Measurements from ENCODE around the gene HIGD1A.

The HIGD1A gene

DNA sequence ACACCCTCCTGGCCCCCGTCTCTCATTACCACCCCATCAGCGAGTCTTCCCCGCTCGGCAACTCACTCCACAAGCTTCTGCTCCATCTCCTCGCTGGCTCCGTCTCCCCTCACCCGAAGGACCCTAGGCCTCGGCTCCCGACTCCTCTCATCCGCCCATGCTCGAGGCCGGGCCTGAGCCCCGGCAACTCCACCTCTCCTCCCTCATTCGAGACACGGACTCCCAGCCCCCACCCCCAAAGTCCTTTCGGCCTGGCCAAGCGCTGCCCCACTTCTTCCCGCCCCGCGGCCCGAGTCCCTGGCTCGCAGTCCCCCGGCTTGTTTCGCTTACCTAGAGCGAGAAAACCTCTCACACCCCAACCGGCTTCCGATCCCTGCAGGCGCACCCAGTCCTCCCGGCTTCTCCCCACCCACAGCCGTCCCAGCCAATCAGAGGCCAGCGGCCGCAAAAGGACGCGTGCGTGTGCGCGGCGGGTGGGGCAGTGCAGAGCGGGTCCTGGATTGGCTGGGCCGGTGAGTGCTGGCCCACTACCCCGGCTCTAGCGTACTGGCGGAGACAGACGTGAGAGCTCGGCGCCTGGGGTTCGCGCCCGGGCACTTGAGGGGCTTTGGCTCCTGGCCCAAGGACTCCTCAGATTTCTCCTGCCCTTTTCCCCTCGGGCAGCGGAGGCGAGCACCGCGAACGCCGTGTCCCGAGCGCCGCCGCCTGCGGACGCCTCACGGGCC lies at the start of gene HIGD1A:
TSS of gene HIGD1A (minus strand) at position 385 of the 725 bp plus-strand sequence. CDS start 10,237 bp downstream, outside the sequence.
- peak; percentile 96 for DNase-seq

DNA sequence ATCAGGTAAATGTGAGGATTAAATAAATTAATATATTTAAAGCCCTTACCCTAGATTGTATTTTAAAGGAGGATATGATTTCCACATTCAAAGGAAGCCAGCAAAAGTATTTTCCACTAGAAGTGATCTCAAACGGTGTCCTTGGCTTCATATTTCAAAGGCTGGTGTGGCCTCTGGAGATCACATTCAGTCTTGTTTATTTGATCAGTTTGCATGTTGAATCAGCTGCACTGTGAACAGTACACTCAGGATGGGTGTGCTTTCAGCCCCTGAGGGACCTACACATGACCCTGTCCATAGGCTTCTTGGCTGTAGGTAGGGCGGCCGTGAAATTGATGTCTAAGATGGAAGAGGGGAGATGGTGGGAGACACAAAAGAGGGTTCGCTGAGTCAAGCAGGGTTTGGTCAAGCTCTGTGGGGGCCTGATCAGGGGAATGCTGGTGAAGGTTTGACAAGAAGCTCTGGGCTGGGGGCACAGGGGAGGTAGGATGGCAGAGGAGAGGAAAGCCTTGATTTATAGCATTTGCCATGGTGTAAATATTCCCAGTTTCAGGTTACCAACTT lies 49.5 kb upstream of the HIGD1A start:
- no peak for DNase-seq

DNA sequence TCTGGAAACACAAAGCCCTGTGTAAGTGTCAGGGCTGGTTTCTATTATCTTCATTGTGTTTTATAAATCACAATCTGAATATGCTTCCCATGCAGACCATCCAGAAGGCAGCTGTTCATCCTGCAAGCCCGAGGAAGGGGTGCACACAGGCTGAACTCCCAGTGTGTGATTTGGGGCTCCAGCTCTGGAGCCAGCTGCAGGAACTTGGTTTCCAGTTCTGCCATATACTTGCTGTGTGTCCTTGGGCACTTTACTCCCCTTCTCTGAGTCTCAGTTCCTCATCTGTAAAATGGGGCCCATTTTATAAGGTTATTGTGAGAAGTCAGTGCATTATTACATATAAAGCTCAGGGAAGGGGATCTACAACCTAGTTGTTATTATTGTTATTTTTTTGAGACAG lies 48.8 kb upstream of the HIGD1A start:
- DNase-seq: no peak

DNA sequence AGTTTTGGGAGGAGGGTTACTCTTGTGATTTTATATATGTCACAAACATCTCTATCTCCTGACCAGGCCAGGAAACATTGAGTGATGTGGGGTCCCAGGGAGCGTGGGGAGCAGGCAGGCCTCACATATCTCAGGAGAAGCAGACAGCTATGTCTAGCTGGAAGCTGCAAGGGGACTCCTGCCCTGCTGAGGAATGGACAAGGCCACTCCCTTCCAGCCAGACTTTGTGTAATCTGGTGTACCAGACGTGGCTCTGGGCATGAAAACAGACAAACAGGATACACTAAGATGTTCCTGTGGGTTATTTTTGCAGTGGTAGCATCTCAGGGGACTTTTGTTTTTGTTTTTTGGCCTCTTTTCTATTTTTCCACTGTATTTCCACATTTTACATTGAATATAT lies 48.2 kb upstream of the HIGD1A start:
- peak; percentile 94 for DNase-seq

DNA sequence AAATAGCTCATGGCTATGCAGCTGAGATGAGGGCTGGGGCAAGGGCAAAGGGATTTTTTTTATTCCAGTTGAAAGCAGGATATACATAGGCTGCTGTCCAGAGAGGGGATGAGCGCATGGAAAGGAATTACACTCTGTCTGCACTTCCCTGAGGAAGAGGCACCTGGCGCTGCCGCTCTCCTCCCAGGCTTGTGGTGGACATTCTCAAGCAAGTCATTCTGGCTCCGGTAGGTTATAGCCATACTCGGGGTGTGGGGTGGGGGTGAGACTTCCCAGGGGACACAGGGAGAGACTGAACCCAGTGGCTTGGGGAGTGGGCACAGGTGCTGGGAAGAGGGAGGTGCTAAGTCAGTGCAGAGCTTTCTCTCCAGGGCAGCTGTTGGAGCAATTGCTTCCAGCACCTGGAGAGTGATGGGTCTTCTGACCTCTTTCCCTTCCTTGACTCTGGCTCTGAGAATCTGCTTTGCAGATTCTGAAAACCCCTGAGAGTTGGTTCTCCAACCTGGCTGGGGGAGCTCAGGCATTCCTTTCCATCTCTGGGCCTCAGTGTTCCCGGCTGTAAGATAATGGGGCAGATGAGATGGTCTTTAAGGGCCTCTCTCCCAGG lies 47.0 kb upstream of the HIGD1A start:
- no peak for DNase-seq

DNA sequence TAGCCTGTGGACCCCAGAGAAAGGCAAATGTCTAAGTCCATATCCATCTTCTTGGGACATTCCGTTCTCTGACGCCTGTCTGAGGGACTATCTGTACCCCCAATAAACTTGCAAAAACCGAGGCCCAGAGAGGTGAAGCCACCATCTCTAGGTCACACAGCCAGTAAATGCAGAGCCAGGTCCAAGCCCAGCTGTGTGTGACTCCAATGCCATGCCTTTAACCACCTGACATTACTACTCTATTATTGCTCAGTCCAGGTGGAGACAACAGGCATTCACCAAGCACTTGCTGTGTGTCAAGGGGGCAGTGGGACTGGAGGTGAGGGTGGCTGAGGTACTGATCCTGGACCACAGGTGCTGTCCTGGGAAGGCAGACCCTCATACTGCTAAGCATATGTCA lies 46.0 kb upstream of the HIGD1A start:
- DNase-seq: no peak

DNA sequence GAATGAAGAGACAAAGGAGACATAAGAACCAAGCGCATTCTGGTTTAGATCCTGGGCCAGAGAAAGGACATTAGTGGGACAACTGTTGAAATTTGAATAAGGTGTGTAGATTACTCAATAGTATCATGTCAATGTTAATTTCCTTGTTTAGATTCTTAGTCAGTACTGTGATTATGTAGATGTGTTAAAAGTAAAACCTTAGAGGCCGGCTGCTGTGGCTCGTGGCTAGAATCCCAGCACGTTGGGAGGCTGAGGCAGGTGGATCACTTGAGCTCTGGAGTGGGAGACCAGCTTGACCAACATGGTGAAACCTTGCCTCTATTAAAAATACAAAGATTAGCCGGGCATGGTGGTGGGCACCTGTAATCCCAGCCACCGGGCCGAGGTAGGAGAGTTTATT lies 44.7 kb upstream of the HIGD1A start:
- DNase-seq: no peak

DNA sequence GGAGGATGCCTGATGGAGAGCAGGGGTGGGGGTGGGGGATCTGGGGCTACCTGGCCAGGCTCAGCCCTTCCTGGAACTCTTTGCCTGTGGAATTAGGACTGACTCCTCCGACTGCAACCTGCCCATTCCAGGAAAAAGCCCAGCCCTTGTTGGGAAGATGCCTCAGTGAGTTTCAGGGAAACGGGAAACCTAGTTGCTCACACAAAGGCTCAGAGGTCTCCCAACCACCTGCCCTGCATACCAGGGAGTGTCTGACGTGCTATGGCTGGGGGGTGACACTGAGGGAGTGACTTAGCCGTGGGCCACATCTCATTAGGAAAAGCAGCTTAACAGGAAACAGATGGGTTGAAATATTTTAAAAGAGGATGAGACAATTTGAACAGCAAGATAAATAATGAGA lies 43.4 kb upstream of the HIGD1A start:
- DNase-seq: no peak

DNA sequence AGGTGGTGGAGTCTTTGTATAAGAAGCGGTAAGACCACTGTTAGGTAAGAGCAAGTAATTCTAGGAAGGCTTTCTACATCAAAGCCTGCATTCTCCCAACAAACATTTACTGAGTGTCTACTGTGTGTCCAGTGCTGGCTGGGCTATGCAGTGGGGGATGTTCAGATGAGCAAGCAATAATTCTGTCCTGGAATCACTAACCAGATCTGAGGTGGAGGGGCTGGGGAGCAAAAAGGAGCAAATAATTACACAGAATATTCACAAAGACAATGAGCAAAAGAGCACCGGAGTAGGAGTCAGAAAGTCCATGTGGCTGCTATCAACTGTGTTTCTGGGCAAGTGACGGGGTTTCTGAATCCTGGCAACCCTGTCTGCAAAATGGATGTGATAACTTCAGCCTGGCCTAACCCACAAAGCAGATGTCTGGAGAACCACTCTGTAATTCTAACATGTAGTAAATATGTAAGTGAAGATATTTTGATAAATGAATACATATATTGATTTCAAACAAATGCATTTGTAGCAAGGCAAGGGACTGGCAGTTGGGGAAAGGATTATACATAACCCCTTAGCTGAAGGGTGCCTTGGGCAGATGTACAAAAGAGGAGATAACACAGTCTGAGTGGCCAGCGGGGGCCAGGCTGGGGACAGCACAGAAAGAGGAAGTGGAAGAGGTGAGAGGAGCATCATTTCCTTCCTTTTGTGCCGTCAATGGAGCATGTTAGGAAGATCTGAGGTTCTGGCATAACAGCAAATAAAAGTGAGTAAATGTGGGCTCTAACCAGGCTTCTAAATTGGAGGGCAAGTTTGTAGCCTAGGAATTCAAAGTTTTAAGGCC lies 42.6 kb upstream of the HIGD1A start:
- DNase-seq: peak; percentile 55

DNA sequence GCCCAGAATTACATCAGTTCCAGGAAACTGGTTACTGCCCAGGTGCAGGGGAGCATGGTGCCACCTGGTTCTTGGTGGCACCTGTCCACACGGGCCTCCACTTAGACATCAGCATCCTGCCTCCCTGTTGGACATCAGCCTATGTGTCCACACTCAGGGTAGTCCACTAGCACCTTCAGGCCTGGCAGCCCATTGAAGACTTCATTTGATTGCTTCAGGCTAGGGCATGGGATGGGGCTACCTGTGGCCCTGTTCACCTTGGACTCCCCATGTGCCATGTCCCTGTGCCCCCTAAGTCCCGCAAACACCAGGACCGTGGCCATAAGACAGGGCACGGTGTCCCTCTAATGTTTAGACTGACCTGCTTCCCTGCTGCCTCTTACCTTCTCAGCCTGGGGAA lies 40.5 kb upstream of the HIGD1A start:
- no peak for DNase-seq

DNA sequence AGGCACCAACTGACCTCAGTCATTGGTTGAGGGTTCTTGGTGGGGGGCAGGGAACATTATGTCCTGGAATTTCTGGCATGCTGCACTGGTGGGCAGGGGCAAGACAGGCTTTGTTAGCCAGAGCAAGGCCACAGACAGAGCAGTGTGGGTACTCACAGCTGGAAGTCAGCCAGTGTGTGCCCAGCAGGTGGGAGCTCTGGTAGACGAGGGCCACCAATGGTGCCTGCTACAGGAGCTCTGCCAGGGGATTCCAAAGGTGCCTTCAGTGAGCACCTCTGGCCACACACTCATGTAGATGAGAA lies 40.1 kb upstream of the HIGD1A start:
- DNase-seq: no peak

DNA sequence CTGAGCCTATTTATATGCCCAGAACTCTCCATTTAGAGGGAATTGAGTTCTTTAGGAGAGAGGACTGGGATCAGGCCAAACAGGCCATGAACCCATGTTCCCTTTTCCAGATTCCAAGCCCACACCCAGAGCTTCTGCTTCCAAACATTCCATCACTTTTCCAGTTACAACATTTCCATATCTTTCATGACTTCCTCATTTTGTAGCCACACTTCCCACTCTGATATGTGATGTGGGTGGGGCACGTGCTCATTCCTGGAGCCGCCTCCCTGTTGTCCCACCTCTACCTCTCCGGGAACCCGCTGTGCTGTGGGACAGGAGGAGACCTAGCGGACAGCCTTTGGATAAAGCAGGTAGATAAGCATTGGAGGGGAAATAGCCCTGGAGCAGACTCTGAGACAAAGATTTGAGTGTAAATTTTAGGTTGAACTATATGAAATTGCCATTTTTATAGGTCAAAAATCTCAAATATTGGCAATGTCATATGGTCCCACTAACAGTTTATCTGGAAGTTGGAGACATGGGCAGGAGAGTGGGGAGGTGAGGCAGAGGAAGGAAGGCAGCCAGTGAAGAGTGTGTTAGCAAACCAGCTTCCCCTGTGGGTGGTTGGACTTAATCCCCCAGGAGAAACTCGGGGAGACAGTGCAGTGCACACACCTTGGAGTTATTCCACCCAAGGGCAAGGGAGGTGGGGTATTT lies 39.6 kb upstream of the HIGD1A start:
- no peak for DNase-seq

DNA sequence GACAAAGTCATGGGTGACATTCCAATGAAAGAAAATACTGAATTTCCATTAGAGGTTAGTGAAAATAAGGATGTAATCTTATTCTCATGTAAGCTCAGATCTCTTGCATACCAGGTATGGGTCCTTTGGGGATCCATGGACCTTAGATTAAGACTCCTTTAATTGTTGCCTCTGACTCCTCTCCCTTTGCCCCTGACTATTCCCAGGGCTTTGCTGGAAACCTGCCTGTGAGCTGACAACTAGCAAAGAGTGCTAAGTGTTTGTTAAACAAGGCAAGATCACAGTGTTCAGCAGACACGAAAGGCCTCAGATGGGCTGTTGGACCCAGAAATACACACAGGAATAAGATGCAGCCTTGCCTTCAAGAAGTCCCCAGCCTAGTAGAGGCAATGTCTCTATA lies 37.0 kb upstream of the HIGD1A start:
- no peak for DNase-seq

DNA sequence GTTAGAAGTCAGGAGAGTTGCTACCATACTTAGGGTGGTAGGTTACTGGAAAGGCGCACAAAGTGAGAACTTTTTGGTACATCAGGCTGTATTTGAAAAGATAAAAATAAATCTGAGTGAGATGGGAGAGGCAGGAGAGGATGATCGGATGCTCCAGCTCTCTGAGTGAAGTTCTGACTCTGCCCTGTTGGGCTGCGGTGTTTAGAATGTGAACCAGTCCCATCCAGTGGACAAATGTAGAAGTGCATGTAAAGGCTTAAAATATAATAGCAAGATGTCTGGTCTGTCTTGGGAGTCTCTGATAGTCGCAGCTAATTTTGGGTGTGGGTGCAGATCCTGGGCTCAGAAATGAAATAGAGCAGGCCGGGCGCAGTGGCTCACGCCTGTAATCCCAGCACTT lies 35.3 kb upstream of the HIGD1A start:
- DNase-seq: peak; percentile 90

DNA sequence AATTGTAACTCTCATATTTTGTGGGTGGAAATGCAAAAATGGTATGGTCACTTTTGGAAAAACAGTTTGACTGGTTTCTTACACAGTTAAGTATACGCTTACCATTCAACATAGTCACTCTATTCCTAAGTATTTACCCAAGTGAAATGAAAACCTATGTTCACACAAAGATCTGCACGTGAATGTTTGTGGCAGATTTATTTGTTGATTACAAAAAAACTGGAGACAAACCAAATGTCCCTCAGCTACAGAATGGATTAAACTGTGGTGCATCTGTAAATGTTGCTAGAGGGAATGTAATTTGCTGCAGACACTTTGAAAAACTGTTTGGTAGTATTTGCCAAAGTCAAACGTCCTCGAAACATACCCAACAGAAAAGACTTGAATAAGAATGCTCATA lies 34.3 kb upstream of the HIGD1A start:
- DNase-seq: no peak

DNA sequence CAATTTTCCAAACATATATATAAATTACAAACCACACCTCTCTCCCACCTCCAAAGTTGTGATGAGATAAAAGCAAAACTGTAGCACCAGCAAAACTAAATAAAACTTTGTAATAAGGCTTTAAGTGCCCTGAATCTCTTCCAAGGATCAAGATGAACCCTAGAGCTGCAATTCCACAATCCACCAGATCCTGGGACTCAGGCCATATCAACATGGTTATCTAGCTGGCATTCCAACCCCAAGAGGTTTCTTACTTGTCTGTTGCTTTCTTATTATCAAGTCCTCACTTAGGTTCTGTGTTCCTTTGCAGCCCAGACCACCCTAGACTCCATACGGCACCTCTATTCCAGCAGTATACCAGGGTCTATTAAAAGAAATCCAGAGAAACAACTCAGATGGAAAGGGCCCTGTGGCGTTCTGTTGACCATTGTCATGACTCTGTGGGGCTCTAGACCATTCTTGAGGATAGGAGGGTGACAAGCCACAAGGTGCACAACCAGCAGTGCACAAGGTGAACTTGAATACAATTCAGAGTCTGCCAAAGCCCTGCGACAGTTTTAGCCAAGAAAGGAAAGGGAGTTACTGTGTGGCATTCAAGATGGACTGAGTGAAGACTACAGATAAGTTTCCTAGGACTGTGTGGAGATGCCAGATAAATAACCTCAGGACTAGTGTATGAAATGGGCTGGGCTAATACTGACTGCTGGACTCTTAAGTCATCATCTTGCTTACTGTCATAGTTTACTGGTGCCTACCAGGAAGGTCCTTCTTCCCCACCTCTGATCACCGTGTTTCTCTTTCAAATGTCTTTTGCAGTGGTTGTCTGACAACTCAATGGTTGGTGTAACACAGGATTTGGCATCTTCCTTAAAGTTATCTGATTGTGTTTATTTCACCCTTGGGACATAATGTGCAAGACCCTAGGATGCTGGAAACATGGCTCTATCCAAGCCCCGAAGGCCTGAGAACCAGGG lies 32.1 kb upstream of the HIGD1A start:
- DNase-seq: peak; percentile 99

DNA sequence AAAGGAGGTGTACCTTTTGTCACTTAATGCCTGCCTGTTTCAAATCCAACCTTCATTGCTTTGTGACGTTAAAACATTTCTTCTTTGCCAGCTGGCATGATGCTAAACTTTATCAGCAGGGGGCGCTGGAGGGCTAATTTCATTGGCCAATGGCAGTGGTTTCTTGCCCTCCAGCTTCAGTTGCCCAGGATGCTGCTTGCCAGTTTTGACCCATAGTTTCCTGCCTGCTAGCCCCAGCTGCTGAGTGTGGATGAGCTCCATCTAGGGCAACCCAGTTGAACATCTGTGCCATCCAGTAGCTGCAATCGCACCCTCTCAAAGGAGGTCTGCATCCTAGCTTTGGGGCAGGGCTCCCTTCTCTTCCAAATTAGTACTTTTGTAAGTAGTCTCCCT lies 27.0 kb upstream of the HIGD1A start:
- peak; percentile 89 for DNase-seq

DNA sequence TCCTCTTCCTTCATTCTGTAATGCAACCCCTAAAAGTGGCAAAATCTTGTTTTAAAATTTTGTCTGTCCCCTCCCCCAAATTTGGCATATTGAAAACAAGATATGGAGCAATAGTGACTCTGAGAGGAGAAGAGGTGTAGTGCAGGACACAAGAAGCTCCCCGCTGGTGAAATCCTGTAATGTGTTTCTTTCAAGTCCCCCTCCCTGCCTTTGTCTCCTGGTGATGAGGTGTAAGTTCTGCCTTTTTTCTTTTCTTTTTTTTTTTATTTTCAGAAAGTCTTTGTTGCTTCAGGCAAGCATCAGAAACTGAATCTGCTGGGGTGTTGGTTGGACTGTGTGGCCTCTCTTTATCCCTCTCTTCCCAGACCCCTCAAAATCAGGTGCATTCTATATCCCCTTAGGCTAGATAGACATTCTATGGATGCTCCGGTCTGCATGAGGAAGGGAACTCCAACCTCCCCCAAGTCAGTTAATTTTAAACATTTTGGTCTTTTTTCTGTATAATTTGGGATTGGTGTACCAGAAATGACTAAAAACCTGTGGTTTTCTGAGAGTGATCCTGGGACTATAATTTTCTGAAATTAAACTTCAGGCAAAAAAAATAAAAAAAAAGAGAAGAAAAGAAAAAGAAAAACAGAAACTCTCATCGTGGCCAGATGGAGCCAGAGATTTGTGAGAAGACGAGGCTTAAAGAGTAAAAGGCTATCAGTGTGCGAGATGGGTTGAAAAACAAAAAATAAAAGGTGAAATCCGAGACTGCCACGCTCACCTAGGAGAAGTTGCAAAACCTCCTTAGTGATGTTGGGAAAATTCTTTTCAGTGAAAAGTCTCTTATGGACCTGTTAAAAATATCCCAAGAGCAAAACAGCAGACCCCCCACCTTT lies 26.4 kb upstream of the HIGD1A start:
- peak; percentile 79 for DNase-seq

DNA sequence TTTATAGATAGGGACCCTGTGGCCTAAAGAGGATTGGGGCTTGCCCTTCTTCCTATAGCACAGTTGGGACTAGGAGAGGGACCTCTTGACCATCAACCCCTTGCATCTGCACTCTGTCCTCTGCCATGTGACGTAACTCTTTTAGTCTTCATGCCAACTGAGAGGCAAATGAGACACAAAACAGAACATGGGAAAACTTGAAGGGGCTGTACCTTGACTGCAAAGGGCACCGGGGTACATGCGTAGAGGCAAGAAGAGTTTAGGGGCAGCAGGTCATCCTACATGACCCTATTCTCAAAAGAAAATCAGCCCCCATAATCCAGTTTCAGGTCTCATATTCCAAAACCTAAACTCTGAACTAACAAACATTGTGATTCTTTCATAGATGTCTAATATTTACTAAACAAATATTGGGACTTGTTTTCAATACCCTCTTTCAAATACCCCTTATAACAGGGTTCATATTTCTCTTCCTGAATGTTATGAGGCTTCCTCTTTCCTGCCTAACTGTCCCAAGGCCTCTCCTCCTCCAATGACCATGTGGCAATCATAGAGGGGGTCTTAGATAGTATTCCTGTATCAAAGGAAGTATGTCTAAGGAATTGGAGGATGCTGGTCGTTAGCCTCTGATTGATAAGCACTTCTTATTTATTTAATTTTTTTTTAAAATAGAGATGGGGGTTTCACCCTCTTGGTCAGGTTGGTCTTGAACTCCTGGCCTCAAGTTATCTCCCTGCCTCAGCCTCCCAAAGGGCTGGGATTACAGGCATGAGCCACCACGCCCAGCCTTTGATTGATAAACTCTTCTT lies 25.5 kb upstream of the HIGD1A start:
- DNase-seq: no peak

DNA sequence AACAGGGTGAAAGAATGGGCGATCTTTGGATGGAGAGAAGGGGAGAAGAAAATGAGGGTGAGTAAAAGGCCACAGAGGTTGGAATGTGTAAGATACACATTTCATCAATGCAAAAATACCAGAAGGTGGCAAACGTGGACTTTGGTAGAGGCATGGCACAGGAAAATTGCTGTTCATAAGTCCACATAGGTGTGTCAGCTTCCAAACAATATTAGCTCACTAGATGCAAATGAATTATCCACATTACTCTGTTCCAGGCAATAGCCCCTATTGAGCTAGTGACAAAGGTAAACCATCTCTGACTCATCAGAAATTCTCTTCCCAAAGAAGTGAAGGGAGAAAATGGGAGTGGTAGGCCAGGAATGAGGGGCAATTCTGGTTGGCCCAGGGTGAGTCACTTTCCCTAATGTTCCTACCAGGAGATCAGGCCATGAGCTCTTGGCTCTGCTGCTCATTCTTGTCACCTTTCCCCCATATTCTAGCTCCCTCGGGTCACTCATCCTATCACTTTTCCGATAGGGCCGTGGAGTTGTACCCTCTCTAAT lies 24.9 kb upstream of the HIGD1A start:
- no peak for DNase-seq

All from hematopoietic multipotent progenitor cell treated with erythropoietin and hydrocortisone succinate and interleukin-3 and kit ligand, for 8 days (in vitro differentiated cells).